Ovary (tissue), 3 donors: ENCODE measurements around the gene FAM177B.

Experiments used
- CTCF ChIP-seq, 3 donors: fragments of 450-650 bp in 2 of 3; fragments of 200-600 bp in 1 of 3; IDR thresholded peaks; one replicate each; pipeline versions ENCODE4 v1.5.1 to v1.8.0; 2016 to 2022; ENCODE audit warnings: antibody characterized with exemption in 3 of 3, mild to moderate bottlenecking in 1 of 3
- POLR2A ChIP-seq: fragments of 450-650 bp; IDR thresholded peaks from one replicate; pipeline ENCODE4 v1.6.1; 2017; ENCODE audit warnings: antibody characterized with exemption, mild to moderate bottlenecking, moderate library complexity
- donor health status: DM: no; HTN: no; CAD: no.

GRCh38 chr1:222713091-222713961, 23.7 kb upstream of the FAM177B start:
- TF ChIP-seq CTCF (IDR thresholded peaks at IDR 0.05) (no peak), POLR2A (peak; percentile 26)
